Stimulated activated CD4-positive, alpha-beta T cell treated with anti-CD3 and anti-CD28 coated beads, Interleukin-15, amount 100 ng/mL, for 1 hour (primary cell): ENCODE measurements around the gene RPUSD2.

ENCODE experiments used
- DNase-seq, 2 donors: peaks; one replicate each; pipeline ENCODE4 v3.0.0-alpha.2; 2020; ENCODE audit warnings: low read depth in 1 of 2, low spot score in 1 of 2

The RPUSD2 gene, protein sequence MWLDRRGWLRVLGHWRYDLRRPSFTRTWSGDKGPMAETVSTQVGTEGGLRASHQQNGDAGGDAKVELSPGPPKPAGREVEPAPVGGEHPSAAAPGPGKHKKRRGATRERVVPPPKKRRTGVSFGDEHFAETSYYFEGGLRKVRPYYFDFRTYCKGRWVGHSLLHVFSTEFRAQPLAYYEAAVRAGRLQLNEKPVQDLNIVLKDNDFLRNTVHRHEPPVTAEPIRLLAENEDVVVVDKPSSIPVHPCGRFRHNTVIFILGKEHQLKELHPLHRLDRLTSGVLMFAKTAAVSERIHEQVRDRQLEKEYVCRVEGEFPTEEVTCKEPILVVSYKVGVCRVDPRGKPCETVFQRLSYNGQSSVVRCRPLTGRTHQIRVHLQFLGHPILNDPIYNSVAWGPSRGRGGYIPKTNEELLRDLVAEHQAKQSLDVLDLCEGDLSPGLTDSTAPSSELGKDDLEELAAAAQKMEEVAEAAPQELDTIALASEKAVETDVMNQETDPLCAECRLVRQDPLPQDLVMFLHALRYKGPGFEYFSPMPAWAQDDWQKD

DNA sequence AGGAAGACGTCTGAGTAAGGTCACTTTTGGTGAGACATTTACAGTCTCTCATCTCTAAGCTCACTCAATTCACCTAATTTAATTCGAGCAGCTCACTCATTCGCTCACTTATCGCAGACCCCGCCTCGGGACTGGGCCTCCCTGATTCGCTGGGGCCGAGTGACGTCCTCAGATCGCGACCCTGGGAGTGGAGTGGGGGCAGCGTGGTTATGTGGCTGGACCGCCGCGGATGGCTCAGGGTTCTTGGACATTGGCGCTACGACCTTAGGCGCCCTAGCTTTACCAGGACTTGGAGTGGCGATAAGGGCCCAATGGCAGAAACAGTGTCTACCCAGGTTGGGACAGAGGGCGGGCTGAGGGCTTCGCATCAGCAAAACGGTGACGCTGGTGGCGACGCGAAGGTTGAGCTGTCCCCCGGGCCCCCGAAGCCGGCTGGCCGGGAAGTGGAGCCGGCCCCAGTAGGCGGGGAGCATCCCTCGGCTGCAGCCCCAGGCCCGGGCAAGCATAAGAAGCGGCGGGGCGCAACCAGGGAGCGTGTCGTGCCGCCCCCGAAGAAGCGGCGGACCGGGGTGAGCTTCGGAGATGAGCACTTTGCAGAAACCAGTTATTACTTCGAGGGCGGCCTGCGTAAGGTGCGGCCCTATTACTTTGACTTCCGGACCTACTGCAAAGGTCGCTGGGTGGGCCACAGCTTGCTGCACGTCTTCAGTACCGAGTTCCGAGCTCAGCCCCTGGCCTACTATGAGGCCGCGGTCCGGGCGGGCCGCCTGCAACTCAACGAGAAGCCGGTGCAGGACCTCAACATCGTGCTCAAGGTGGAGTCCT is at the start of gene RPUSD2:
TSS of gene RPUSD2 (plus strand) at position 171 of the 825 bp plus-strand sequence. CDS start at position 210, 39 bp downstream.
- peak; percentile 71 to 87 for DNase-seq

DNA sequence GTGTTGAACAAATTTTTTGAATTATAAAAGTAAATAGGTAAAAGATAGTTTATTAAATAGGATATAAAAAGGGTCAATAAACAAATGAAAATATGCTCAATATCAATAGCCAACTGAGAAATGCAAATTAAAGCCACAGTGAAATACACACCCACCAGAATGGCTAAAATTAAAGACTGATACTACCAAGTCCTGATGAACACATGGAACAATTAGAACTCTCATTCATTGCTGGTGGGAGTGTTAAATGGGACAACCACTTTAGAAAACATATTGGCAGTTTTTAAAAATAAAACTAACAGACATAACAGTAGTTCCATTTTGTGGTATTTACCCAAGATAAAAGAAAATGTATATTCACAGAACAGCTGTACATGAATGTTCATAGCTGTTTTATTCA is 45.5 kb upstream of the RPUSD2 start:
- DNase-seq = no peak

DNA sequence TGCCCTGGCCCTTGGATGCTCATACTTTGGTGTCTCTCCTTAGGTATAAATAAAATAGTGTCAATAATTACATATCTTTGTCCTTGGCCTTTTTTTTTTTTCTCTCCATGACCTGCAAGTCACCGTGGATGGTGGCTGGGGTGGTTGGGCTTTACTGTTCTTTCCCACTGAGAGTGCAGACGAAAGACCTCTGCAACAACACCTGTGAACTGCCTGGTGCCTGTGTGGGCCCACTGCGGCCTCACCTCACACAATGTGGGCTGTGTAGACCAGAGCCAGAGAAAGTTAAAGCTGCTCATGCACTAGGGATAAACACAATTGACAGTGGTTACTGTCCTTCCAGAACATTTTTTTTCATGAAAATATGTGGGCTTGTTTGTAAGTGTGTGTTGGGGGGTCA is 43.2 kb upstream of the RPUSD2 start:
- DNase-seq = no peak

DNA sequence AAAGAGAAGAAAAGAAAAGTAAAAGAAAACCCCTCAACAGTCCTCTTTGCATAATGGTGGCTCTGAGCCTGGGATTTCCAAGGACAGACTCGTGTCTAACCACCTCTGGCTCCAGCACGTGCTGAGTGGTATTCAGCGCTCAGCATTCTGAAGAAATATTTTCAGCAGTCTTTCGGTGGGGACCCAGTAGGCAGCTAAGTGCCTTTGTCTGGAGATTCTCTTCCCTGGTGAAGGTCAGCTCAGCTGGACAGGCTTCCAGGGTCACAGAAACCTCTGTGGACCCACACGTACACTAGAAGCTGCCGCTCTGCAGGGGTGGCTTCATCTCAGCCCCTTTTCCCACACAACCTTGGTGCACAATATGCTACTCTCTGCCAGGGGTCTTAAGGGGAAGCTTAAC is 40.3 kb upstream of the RPUSD2 start:
- no peak for DNase-seq

DNA sequence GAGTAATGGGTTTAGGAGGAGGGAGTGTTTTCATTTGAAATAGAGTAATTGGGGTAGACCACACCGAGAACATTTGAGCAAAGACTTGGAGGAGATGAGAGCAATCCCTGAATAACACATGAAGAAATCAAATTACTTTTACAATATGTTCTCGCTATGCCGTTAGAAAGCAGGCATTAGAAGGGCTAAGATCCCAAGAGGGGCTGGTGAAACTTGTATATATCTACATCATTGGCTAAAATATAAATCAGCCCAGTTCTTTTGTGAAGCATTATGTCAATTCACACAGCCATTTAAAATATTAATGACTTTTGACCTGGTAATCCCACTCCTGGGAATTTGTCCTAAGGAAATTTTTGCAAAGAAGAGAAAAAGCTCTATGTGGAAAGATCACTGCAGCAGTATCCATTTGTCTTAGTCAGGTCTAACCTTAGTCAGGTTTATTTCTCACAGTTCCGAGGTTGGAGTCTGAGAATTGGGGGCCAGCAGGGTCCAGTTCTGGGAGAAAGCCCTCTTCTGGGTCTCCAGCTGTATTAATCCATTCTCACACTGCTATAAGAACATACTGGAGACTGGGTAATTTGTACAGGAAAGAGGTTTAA is 35.2 kb upstream of the RPUSD2 start:
- DNase-seq = no peak

DNA sequence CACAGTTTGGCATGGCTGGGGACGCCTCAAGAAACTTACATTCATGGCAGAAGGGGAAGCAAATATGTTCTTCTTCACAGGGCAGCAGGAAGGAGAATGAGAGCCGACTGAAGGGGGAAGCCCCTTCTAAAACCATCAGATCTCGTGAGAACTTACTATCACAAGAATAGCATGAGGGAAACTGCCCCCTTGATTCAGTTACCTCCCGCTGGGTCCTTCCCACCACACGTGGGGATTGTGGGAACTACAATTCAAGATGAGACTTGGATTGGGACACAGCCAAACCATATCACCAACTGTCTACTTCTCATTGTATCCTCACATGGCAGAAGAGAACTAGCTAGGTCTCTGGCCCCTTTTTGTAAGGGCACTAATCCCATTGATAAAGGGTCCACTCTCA is 34.7 kb upstream of the RPUSD2 start:
- no peak for DNase-seq

DNA sequence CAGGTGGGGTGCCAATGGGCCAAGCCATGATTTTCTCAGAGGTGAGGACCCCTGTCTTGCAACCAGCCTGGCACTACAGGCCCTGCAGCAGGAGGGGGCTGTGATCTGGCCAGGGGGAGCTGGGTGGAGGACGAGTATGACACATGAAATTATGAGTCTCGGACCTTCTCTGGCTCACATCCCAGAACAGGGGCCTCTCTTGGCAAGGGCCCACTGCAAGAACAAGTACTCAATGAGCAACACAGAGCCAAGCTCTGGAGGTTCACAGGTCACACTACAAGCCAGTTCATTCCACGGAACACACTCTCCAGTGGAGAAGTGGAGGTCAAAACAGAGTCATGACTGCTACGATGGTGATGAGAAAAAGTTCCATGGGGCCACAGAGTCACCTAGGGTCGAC is 32.6 kb upstream of the RPUSD2 start:
- no peak for DNase-seq

DNA sequence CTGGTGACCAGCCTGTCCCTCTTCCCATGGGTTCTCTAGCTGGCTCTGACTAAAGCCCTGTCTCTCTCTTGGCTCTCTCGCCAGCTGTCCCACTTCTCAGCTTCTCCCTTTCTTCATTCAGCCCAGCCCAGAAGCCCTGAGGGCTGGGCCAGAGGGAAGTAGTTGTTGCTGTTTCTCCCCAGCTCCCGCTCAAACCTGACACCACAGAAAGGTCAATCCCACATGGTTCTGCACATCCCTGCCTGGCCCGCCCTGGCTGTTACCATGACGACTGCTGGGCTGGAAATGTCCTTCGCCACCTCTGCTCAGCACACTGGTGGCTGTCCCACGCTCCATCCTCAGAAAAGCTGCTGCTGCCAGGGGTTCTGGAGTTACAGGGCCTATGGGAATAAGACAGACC is 30.1 kb upstream of the RPUSD2 start:
- no peak for DNase-seq

DNA sequence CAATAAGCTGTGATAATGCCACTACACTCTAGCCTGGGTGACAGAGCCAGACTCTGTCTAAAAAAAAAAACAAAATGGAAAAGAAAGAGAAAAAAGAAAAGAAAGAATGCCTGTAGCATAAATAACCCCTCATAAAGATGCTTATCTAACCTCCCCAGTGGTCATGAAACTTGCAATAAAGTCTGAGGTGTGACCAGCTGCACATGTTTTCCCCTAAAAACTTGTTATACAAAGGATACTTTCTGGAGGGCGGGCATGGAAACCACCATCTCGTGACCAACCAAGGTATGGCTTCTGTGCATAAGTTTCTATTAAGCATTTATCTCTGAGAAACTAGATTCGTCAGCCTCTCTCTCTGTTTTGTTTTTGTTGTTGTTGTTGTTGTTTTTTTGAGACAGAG is 26.0 kb upstream of the RPUSD2 start:
- DNase-seq = no peak

DNA sequence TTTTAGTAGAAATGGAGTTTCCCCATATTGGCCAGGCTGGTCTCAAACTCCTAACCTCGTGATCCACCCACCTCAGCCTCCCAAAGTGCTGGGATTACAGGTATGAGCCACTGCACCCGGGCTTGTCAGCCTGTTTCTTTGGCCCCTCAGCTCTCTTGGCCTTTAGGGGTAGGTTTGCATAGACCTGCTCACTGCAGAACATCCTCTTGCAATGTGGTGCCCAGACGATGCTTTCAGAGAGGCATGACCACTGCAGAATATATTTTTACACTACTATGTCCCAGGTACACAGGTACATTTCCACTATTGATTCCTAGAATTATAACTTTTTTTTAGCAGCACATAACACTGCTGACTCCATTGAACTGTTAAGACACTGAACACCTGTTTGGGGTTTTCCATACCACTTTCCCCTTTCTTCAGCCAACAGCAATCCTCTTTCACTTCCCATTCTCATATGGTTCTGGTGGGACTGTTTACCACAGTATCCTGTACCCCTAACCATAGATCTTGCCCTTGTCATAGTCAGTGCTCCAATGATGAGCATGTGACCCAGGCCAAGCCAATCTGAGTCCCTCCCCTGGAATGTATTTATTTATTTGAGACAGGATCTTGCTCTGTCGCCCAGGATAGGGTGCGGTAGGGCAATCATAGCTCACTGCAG is 25.3 kb upstream of the RPUSD2 start:
- DNase-seq = no peak

DNA sequence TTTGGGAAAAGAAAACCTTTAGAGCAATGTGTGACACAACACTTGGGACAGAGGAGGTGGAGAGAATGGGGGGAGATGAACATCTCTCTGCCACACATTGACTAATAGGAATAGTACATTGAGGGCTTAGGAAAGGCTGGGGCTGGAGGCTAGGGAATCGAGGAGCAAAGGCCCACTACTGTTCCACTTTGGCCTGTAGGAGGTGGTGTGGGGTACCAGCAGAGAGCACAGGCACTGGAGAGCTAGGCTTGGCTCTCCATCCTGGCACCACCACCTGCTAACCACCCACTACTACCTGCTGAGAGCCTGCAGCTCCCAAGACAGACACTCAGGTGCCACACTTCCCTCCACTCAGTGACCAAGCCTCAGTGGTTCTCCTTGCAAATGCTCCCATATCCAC is 23.6 kb upstream of the RPUSD2 start:
- no peak for DNase-seq

DNA sequence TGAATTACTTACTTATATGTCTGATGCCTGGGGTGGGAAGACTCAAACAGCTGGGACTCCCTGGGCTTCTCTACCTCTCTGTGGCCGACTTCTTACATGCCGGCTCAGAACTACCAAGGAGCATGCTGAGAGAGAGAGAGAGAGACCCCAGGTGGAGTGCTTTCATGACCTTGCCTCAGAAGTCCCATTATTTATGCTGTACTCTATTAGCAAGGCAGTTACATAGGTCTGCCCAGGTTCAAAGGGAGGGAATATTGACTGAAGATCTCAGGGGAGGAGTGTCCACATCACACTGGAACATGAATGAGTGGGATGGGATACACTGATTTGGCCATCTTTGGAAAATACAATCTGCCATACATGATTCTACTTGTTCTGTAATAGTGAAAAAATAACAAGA is 20.5 kb upstream of the RPUSD2 start:
- DNase-seq = no peak

DNA sequence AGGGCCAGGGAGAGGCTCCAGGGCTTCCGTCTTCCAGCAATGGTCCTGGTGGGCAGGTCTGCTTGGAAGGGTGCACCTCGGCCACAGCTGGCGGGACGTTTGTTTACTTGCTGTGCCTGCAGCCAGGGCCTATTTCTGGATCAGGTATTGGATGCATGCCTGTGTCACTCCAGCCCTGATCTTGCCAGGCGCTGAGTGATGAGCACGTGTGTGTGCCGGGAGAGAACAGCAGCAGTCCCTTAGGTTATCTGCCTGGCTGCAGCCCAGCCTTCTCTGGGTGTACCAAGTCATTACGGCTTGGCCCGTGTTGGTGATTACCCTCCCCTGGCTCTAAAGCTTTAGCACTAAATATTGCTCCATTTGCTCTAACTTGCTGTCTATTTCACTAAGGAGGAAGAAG is 19.2 kb upstream of the RPUSD2 start:
- no peak for DNase-seq

DNA sequence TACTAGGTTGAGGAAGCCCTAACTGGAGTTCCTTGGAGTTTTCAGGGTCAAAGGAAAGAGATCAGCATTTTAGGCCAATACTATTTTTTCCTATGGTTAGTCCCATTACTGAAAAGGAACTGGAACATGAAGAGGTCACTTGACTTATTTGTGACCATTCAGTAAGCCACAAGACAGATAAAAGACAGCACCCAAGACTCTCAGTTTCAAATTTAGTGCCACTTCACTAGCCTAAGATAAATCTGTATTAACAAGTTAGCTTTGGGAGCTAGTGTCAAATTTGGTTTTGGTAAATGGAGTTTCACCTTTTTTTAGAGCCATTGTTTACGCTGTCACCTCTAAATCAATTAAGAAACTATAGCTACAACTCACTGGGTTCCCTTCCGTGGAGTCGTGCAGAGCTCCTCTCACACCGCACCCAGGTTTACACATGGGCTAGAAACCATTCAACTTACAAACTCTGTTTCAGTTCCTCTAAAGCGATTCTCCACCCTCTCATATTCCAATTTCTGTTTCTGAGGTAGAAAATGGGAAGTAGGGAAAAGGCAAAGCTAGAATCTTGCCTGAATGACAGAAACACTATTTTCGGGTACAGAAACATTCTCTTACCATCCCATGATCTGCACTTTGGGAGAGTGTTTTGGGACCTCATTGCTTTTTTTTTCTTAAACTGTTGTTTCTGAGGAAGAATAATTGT is 18.6 kb upstream of the RPUSD2 start:
- DNase-seq = no peak

DNA sequence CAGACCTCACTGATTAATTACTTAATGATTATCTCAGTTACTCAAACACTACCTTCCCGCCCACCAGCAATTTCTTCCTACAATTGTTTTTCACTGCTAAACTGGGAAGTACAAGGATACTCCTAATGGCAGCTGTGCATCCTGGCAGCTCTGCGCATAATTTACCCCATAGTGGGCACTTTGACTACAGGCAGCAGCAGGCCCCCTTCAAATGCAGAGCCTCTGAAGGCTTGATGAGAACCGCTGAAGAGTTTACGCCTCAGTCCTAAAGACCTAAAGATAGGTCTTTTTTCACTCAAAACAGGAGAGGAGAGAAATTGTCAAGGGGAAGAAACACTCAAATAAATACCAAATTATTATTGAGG is 15.0 kb upstream of the RPUSD2 start:
- DNase-seq = no peak

DNA sequence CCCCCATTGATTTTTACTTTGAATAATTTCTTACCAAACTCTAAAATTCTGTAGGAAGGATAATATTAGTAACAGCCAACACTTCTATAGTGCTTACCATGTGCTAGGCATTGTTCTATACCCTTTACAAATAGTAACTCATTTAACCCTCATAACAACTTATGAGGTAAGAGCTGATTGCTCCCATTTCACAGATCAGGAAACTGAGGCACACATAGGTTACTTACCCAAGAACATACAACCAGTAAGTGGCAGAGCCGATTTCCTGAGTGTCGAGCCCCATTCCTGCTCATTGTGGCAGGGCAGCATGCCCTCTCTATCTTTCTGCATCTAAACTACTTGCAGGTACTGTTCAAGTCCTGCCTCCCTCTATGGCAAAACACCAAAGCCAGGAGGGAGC is 13.2 kb upstream of the RPUSD2 start:
- DNase-seq = no peak

DNA sequence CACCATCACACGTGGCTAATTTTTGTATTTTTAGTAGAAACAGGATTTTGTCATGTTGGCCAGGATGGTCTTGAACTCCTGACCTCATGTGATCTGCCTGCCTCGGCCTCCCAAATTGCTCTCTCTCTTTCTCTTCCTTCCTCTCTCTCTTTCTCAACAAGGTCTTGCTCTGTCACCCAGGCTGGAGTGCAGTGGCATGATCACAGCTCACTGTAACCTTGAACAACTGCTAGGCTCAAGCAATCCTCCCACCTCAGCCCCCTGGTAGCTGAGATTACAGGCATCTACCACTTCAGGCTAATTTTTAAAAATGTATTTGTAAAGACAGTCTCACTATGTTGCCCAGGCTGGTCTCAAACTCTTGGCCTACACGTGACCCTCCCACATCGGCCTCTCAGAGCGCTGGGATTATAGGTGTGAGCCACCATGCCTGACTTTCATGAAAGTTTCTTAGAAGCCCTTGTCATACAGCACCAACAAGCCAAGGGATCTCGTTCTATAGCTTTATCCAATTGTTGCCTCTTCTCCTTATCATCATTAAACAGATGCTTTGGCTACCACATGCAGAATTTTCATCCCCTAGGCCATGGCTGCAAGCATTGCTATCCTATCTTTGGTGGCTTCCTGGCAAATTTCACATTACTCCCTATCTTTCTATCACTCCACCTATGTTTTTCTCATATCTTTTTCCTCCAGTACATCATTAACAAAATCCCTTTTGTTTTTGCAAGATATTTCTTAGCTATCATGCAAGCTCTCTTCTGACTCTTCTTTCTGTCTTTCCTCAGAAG is 10.0 kb upstream of the RPUSD2 start:
- DNase-seq = no peak

DNA sequence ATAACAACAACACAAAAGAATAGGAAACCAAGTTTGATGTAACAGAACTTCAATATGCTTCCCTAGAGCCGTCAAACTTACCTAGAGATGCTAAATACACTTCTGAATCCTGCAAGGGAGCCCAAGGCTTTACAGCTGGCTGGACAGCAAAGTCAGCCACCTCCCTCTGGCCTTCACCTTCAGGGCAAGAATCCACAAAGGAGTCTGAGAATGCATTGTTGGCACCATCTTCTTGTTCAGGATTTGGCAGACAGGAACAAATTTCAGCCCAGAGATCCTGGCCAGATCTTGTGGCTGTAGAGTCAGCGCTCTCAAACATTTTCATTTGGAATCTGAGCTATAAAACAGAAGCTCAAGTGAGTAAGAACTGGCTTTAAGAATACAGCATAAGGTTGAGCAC is 6.4 kb upstream of the RPUSD2 start:
- no peak for DNase-seq

DNA sequence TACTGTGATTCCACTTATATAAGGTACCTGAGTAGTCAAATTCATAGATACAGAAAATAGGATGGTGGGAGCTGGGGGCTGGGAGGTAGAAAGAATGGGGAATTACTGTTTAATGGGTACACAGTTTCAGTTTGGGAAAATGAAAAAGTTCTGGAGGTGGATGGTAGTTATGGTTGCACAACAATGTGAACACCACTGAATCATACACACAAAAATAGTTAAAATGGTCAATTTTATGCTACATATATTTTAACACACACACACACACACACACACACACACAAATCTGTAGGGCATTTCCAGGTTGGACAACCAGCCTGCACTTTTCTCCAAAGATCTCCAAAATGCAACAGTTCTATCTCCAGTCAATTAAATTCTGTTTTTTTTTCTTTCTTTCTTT is 5.7 kb upstream of the RPUSD2 start:
- DNase-seq = no peak
